ENCODE results near the gene ZSCAN23. TPM values are rescaled to one million over a fixed set of nuclear protein-coding genes. Genes with fewer than 3 reads are reported as not detected.

Gene ZSCAN23
- total RNA-seq, 1 experiment from 2014 or later, result 2.9 TPM

- Histone ChIP-seq H4K91ac (ENCODE audit: insufficient read length, low read depth, low read length) (no peak overlapping the region), H2BK15ac (ENCODE audit: low read depth, low read length) (no peak overlapping the region), H3K4me1 (ENCODE audit: insufficient read depth, low read length) (no peaks in the 10 kb centered on the region), H3K79me1 (ENCODE audit: insufficient read depth, low read depth, low read length, poor library complexity, severe bottlenecking) (no peaks in the 10 kb centered on the region), H3K18ac (ENCODE audit: insufficient read length, low read depth, low read length) (no peak overlapping the region), H2AFZ (ENCODE audit: low read length) (peak overlapping the region; percentile 81), H2BK20ac (ENCODE audit: low read depth, low read length, poor library complexity, severe bottlenecking) (no peak overlapping the region), H3K4me2 (ENCODE audit: insufficient read depth, insufficient read length, low read length) (peak overlapping the region; percentile 96), H3K14ac (ENCODE audit: insufficient read depth, low read length) (no peak overlapping the region), H3K9ac (ENCODE audit: extremely low read depth, insufficient read length, low read length) (no peak overlapping the region), H2BK120ac (ENCODE audit: low read depth, low read length, poor library complexity, severe bottlenecking) (no peak overlapping the region), H4K8ac (replicated peaks; ENCODE audit: insufficient read length, low read depth, low read length) (no peak overlapping the region), H3K4ac (ENCODE audit: low read depth, low read length) (no peak overlapping the region), H4K20me1 (ENCODE audit: control insufficient read depth, insufficient read depth, insufficient read length) (no peaks in the 10 kb centered on the region), H3K79me2 (ENCODE audit: insufficient read depth, low read length) (no peaks in the 10 kb centered on the region), H3K9me3 (ENCODE audit: control insufficient read depth, low read depth, low read length) (no peaks in the 10 kb centered on the region), H3K56ac (ENCODE audit: insufficient read length, low read depth, low read length) (no peak overlapping the region), H4K5ac (ENCODE audit: insufficient read length, low read depth, low read length) (no peak overlapping the region), H2AK5ac (ENCODE audit: insufficient read length, low read length) (no peak overlapping the region), H3K23ac (ENCODE audit: insufficient read length, low read depth, low read length) (no peak overlapping the region), H2BK12ac (ENCODE audit: insufficient read length, low read depth, low read length) (no peak overlapping the region), H3K27ac (ENCODE audit: insufficient read length, low read depth, low read length) (no peak overlapping the region), H3K27me3 (ENCODE audit: insufficient read depth, low read length) (no peaks in the 10 kb centered on the region), H3K23me2 (ENCODE audit: insufficient read length, low read depth, low read length, poor library complexity, severe bottlenecking) (peaks cover 12% of the 10 kb centered on the region), H2BK5ac (ENCODE audit: insufficient read length, low read length) (no peak overlapping the region), H3T11ph (ENCODE audit: low read length) (no peak overlapping the region)
- no peak for DNase-seq
- H3K4me3 Mint-ChIP-seq, result peak overlapping the region; percentile 86 to 92
- peak overlapping the region in 1 of 3 experiments; percentile 93; a peak in 3 of 7 replicates for H3K27ac Mint-ChIP-seq
- H3K36me3 Mint-ChIP-seq (ENCODE audit: insufficient read depth in 1 of 3, low read depth in 3 of 3), result no peaks in the 10 kb centered on the region
- no peaks in the 10 kb centered on the region; the same call in 1 of the 2 replicates for H3K27me3 Mint-ChIP-seq (ENCODE audit: low read depth)
- H3K9me3 Mint-ChIP-seq, result no peaks in the 10 kb centered on the region
- WGBS (ENCODE audit: extremely low coverage, insufficient read length, low lambda C conversion rate), result no CpG with 5 or more reads among the region's 14 CpGs
- peaks cover 9 to 13% of the 10 kb centered on the region in 2 experiments for H3K4me1 Mint-ChIP-seq
- TF ChIP-seq CTCF (conservative IDR thresholded peaks at IDR 0.05), result no peak
Observed at GRCh38 chr6:28488916-28489365, 45.6 kb upstream of the ZSCAN23 start.

Measured in H9 (cell line).